Neuron (in vitro differentiated cells): ENCODE data around the gene NCAPG2.
"Not testable (repeated sequence)": the region's sequence is repeated elsewhere in the genome, so short reads cannot be mapped to it uniquely, and the experiment has no call there.

Experiments used
- H2AFZ ChIP-seq: one replicate; pipeline ENCODE4 v1.6.1; 2013; ENCODE audit warnings: low read depth, mild to moderate bottlenecking, inconsistent platforms, low read length, moderate library complexity
- H3K27me3 ChIP-seq: one replicate; pipeline ENCODE4 v1.6.1; 2013; ENCODE audit warnings: low read length; ENCODE audit not compliant: insufficient read depth
- H3K36me3 ChIP-seq: one replicate; pipeline ENCODE4 v1.6.1; 2013; ENCODE audit warnings: low read length; ENCODE audit not compliant: insufficient read depth
- H3K4me1 ChIP-seq: one replicate; pipeline ENCODE4 v1.6.1; 2013; ENCODE audit warnings: low read length; ENCODE audit not compliant: insufficient read depth
- H3K4me3 ChIP-seq: 2 replicates; pipeline ENCODE4 v1.5.1; 2013; ENCODE audit warnings: mild to moderate bottlenecking, low read length, moderate library complexity
- H3K9me3 ChIP-seq: one replicate; pipeline ENCODE4 v1.6.1; 2013; ENCODE audit warnings: low read length

Gene NCAPG2

DNA sequence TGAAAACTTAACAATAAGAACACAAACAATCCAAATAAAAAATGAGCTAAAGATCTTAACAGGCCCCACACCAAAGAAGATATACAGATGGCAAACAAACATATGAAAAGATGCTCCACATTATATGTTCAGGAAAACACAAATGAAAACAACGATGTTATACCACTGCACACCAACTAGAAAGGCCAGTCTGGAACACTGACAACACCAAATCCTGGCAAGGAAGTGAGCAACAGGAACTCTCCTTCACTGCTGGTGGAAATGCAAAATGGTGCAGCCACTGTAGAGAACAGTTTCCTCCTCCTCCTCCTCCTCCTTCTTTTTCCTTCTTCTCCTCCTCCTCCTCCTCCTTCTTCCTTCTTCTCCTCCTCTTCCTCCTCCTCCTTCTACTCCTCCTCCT lies 12.2 kb upstream of the NCAPG2 start:
- H3K27me3 ChIP-seq: no peaks in the 10 kb centered on the region
- no peak overlapping the region for H2AFZ ChIP-seq
- H3K4me3 ChIP-seq: no peak overlapping the region
- H3K4me1 ChIP-seq: no peaks in the 10 kb centered on the region
- no peaks in the 10 kb centered on the region for H3K36me3 ChIP-seq
- no peaks in the 10 kb centered on the region for H3K9me3 ChIP-seq

GRCh38 chr7:158710651-158711102 lies 6.1 kb upstream of the NCAPG2 start:
- no peaks in the 10 kb centered on the region for H3K36me3 ChIP-seq

GRCh38 chr7:158707610-158708009 lies 3.0 kb upstream of the NCAPG2 start:
- no peak overlapping the region for H3K4me3 ChIP-seq
- H3K36me3 ChIP-seq: no peaks in the 10 kb centered on the region
- H3K4me1 ChIP-seq: peaks cover 19% of the 10 kb centered on the region
- peaks cover 3% of the 10 kb centered on the region for H3K9me3 ChIP-seq
- H2AFZ ChIP-seq: no peak overlapping the region
- no peaks in the 10 kb centered on the region for H3K27me3 ChIP-seq

More at GRCh38 chr7:158710651-158711102, 6.1 kb upstream of the NCAPG2 start:
- Histone ChIP-seq H3K4me1 (no peaks in the 10 kb centered on the region), H3K4me3 (no peak overlapping the region), H2AFZ (no peak overlapping the region), H3K27me3 (no peaks in the 10 kb centered on the region), H3K9me3 (peaks cover 3% of the 10 kb centered on the region)

DNA sequence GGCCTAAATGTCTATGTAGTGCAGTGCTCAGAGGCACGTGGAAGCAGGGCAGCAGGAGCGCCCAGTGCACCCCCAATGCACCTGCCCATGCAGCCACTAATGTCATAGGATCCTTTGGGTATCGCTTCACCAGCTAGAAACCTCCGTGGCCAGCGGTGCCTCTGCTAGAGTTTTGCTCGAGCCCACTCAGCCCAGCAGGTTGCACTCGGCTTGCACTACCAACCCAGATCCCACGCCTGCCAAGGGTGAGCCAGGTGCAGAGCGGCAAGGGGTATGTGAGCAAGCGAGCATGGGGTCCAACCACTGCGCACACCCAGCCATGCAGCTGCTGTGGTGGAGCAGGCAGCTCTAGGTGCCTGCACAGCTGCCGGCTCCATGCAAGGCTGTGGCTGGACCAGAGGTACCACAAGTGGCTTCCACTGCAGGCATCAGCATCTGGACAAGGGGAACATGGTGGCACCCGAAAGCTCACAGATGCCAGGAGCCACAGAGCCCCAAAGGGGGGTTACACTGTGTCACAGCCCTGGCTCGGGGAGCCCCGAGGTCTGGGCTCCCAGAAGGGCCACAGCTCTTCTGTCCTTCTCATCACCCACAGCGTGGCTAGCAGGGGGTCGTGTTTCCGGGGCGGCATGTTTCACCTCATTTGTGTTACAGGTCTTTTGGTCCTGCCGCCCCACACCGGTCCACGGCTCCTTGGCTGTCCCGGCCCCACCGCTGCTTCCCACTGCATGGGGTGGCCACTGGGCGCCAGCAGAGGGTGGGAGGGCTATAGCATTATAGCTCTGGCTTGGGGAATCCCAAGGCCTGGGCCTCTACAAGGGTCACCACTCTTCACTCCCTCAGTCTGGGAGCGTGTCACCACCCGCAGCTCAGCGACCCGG lies 2.3 kb upstream of the NCAPG2 start:
- no peak overlapping the region for H2AFZ ChIP-seq
- H3K27me3 ChIP-seq: no peaks in the 10 kb centered on the region
- no peak overlapping the region for H3K4me3 ChIP-seq
- H3K9me3 ChIP-seq: peaks cover 3% of the 10 kb centered on the region
- H3K4me1 ChIP-seq: peaks cover 26% of the 10 kb centered on the region
- no peaks in the 10 kb centered on the region for H3K36me3 ChIP-seq

- Histone ChIP-seq H3K27me3 (no peaks in the 10 kb centered on the region), H3K9me3 (peaks cover 3% of the 10 kb centered on the region), H2AFZ (no peak overlapping the region), H3K4me1 (peaks cover 30% of the 10 kb centered on the region), H3K4me3 (no peak overlapping the region), H3K36me3 (peaks cover 4% of the 10 kb centered on the region)
These were observed 1.7 kb upstream of the NCAPG2 start for GRCh38 chr7:158706273-158706704.

GRCh38 chr7:158705234-158705850 lies 738 bp upstream of the NCAPG2 start:
- peaks cover 13% of the 10 kb centered on the region for H3K36me3 ChIP-seq
- H2AFZ ChIP-seq: peak overlapping the region; percentile 78
- H3K4me1 ChIP-seq: peaks cover 30% of the 10 kb centered on the region
- peaks cover 3% of the 10 kb centered on the region for H3K9me3 ChIP-seq
- H3K27me3 ChIP-seq: no peaks in the 10 kb centered on the region
- H3K4me3 ChIP-seq: peak overlapping the region; percentile 59

DNA sequence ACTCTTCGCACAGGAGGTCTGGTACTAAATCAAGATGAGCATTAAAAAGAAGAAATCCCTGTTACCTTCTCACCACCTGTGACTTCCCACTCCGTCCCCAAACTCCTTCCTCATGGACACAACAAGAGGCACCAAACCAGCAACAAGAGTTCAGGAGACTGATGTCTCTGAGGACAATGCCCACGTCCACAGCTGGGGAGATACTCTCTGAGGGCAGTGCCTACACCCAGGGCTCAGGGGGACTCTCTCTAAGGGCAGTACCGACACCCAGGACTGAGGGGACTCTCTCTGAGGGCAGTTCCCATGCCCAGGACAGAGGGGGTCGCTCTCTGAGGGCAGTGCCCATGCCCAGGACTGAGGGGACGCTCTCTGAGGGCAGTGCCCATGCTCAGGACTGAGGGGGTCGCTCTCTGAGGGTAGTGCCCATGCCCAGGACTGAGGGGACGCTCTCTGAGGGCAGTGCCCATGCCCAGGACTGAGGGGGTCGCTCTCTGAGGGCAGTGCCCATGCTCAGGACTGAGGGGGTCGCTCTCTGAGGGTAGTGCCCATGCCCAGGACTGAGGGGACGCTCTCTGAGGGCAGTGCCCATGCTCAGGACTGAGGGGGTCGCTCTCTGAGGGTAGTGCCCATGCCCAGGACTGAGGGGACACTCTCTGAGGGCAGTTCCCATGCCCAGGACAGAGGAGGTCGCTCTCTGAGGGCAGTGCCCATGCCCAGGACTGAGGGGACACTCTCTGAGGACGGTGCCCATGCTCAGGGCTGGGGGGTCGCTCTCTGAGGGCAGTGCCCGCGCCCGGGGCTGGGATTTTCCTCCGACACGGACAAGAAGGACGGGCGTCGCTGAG lies 703 bp downstream of the NCAPG2 start:
- H3K27me3 ChIP-seq, H3K9me3 ChIP-seq: not testable (repeated sequence)
- H3K4me3 ChIP-seq: peak overlapping the region; percentile 59
- H3K4me1 ChIP-seq: peaks cover 30% of the 10 kb centered on the region
- H2AFZ ChIP-seq: peak overlapping the region; percentile 65
- H3K36me3 ChIP-seq: peaks cover 24% of the 10 kb centered on the region

GRCh38 chr7:158702944-158703343 lies 1.7 kb downstream of the NCAPG2 start:
- Histone ChIP-seq H3K4me1 (peaks cover 30% of the 10 kb centered on the region), H3K36me3 (peaks cover 33% of the 10 kb centered on the region), H3K4me3 (peak overlapping the region; percentile 59), H2AFZ (no peak overlapping the region), H3K27me3 (no peaks in the 10 kb centered on the region), H3K9me3 (peaks cover 8% of the 10 kb centered on the region)

DNA sequence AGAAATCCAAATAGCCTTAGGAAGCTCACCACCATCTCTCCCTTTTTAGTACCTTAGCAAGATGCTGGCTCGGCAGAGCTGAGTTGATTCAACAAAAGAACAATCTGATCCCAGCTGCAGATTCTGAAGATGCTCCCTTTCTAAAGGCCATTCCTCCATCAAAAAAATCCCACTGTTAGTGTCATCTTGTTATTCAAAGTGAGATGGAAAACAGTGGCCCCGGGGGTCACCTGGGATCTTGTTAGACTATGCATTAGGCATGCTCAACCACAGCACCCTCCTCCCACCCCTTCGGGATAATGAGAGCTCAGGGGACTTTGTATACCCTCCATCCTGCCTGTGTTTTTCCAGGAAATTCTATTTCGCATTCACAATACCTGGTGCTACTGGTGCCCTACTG lies 2.4 kb downstream of the NCAPG2 start:
- peak overlapping the region; percentile 59 for H3K4me3 ChIP-seq
- peaks cover 8% of the 10 kb centered on the region for H3K9me3 ChIP-seq
- peaks cover 33% of the 10 kb centered on the region for H3K36me3 ChIP-seq
- no peaks in the 10 kb centered on the region for H3K27me3 ChIP-seq
- H3K4me1 ChIP-seq: peaks cover 30% of the 10 kb centered on the region
- H2AFZ ChIP-seq: no peak overlapping the region

- peaks cover 45% of the 10 kb centered on the region for H3K36me3 ChIP-seq
- peaks cover 24% of the 10 kb centered on the region for H3K4me1 ChIP-seq
- H2AFZ ChIP-seq: no peak overlapping the region
- H3K4me3 ChIP-seq: no peak overlapping the region
- no peaks in the 10 kb centered on the region for H3K27me3 ChIP-seq
- H3K9me3 ChIP-seq: peaks cover 5% of the 10 kb centered on the region
These were observed 4.6 kb downstream of the NCAPG2 start for GRCh38 chr7:158700008-158700407.

DNA sequence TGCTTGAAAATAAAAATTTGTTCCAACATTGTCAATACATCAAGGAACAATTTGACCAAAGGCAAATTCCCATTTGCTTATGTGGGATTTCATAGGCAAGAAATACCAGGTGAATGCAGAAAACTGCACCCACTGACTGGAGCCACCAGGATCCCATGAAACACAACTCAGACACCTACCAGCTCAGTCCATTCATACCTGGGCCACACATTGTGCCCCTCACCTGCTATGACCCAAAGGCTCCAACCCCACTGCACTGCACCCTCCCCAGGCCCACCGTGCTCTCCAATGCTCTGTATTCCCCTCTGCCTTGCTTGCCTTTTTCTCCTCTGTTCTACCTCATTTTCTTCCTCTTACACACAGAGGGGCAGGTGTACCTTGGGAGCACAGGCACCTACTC lies 5.3 kb downstream of the NCAPG2 start:
- Histone ChIP-seq H2AFZ (no peak overlapping the region), H3K4me1 (peaks cover 24% of the 10 kb centered on the region), H3K4me3 (no peak overlapping the region), H3K27me3 (no peaks in the 10 kb centered on the region), H3K9me3 (peaks cover 5% of the 10 kb centered on the region), H3K36me3 (peaks cover 45% of the 10 kb centered on the region)

- H3K4me3 ChIP-seq: no peak overlapping the region
- peaks cover 45% of the 10 kb centered on the region for H3K36me3 ChIP-seq
- peaks cover 22% of the 10 kb centered on the region for H3K4me1 ChIP-seq
- no peak overlapping the region for H2AFZ ChIP-seq
- H3K27me3 ChIP-seq: no peaks in the 10 kb centered on the region
- peaks cover 5% of the 10 kb centered on the region for H3K9me3 ChIP-seq
These were observed 5.9 kb downstream of the NCAPG2 start for GRCh38 chr7:158698657-158699195.
